ENCODE measurements around the gene CALM1. TPM values are rescaled to one million over a fixed set of nuclear protein-coding genes. Genes with fewer than 3 reads are reported as not detected.

Gene CALM1
- total RNA-seq, 2 donors from 2014 or later, result 355 to 493 TPM

GRCh38 chr14:90425373-90425879, 28.6 kb downstream of the CALM1 start:
- ATAC-seq (ENCODE audit: insufficient number of reproducible peaks, low FRiP score, low read depth), result no peak
- no peak for DNase-seq (ENCODE audit: low spot score)
- H3K4me1 ChIP-seq (ENCODE audit: control insufficient read depth in 1 of 2, low read depth in 2 of 2), result no peaks in the 10 kb centered on the region
- H3K27me3 ChIP-seq (replicated peaks; ENCODE audit: insufficient read depth), result no peaks in the 10 kb centered on the region
- no peaks in the 10 kb centered on the region for H3K9me3 ChIP-seq
- no peaks in the 10 kb centered on the region for H3K36me3 ChIP-seq
- H3K27ac ChIP-seq, result no peak overlapping the region
- no peak for TF ChIP-seq CTCF (IDR thresholded peaks at IDR 0.05)
- no peak overlapping the region for H3K4me3 ChIP-seq

- H3K4me1 ChIP-seq (ENCODE audit: control insufficient read depth in 1 of 2, low read depth in 2 of 2), result no peaks in the 10 kb centered on the region
- no peaks in the 10 kb centered on the region for H3K9me3 ChIP-seq
- no peak overlapping the region for H3K4me3 ChIP-seq
- no peaks in the 10 kb centered on the region for H3K36me3 ChIP-seq
- TF ChIP-seq CTCF (IDR thresholded peaks at IDR 0.05), result no peak
- ATAC-seq (ENCODE audit: insufficient number of reproducible peaks, low FRiP score, low read depth) (no peak), DNase-seq (ENCODE audit: low spot score) (no peak)
- H3K27me3 ChIP-seq (replicated peaks; ENCODE audit: insufficient read depth), result no peaks in the 10 kb centered on the region
- no peak overlapping the region for H3K27ac ChIP-seq
These were observed 29.3 kb downstream of the CALM1 start for GRCh38 chr14:90426031-90426540.

- H3K27ac ChIP-seq, result no peak overlapping the region
- ATAC-seq (ENCODE audit: insufficient number of reproducible peaks, low FRiP score, low read depth) (no peak), DNase-seq (ENCODE audit: low spot score) (no peak)
- no peaks in the 10 kb centered on the region for H3K4me1 ChIP-seq (ENCODE audit: control insufficient read depth in 1 of 2, low read depth in 2 of 2)
- H3K27me3 ChIP-seq (replicated peaks; ENCODE audit: insufficient read depth), result no peaks in the 10 kb centered on the region
- H3K36me3 ChIP-seq, result no peaks in the 10 kb centered on the region
- no peak overlapping the region for H3K4me3 ChIP-seq
- no peak for TF ChIP-seq CTCF (IDR thresholded peaks at IDR 0.05)
- H3K9me3 ChIP-seq, result no peaks in the 10 kb centered on the region
These were observed 29.8 kb downstream of the CALM1 start for GRCh38 chr14:90426663-90427062.

GRCh38 chr14:90427848-90428426, 31.1 kb downstream of the CALM1 start:
- ATAC-seq (ENCODE audit: insufficient number of reproducible peaks, low FRiP score, low read depth) (no peak), DNase-seq (ENCODE audit: low spot score) (no peak)
- Histone ChIP-seq H3K4me3 (no peak overlapping the region), H3K9me3 (no peaks in the 10 kb centered on the region), H3K27me3 (replicated peaks; ENCODE audit: insufficient read depth) (no peaks in the 10 kb centered on the region), H3K36me3 (no peaks in the 10 kb centered on the region), H3K4me1 (ENCODE audit: control insufficient read depth in 1 of 2, low read depth in 2 of 2) (no peaks in the 10 kb centered on the region), H3K27ac (no peak overlapping the region)
- TF ChIP-seq CTCF (IDR thresholded peaks at IDR 0.05), result no peak

- Histone ChIP-seq H3K36me3 (no peaks in the 10 kb centered on the region), H3K4me1 (ENCODE audit: control insufficient read depth in 1 of 2, low read depth in 2 of 2) (no peaks in the 10 kb centered on the region), H3K4me3 (no peak overlapping the region), H3K27ac (no peak overlapping the region), H3K27me3 (replicated peaks; ENCODE audit: insufficient read depth) (no peaks in the 10 kb centered on the region), H3K9me3 (no peaks in the 10 kb centered on the region)
- no peak for TF ChIP-seq CTCF (IDR thresholded peaks at IDR 0.05)
- ATAC-seq (ENCODE audit: insufficient number of reproducible peaks, low FRiP score, low read depth), result no peak
- no peak for DNase-seq (ENCODE audit: low spot score)
These were observed 31.8 kb downstream of the CALM1 start for GRCh38 chr14:90428676-90429075.

Measured in thoracic aorta (tissue), 2 donors.